Common myeloid progenitor, CD34-positive (primary cell): Measurements from ENCODE around the gene ABCA4.

ENCODE experiments used
- CTCF ChIA-PET: fragments of 350-600 bp; sonication (Branson Sonifier 250); formaldehyde crosslinking; loops from one replicate; lab custom pipeline; 2021; ENCODE audit warnings: antibody characterized with exemption; lab: Charles Lee
- POLR2A ChIA-PET: fragments of 350-600 bp; sonication (Branson Sonifier 250); formaldehyde crosslinking; loops from one replicate; lab custom pipeline; 2021; ENCODE audit warnings: antibody characterized with exemption; lab: Charles Lee
- DNase-seq, 3 donors: peaks; one replicate each; pipeline versions ENCODE4 v3.0.0 to v3.0.0-alpha.2; 2013
- H3K27ac ChIP-seq, 2 experiments: 1 replicate in 1 of 2; 2 replicates in 1 of 2; pipeline ENCODE4 v1.7.0; 2013; ENCODE audit warnings: inconsistent platforms in 2 of 2, low read length in 2 of 2, mild to moderate bottlenecking in 2 of 2, low read depth in 1 of 2, moderate library complexity in 1 of 2; ENCODE audit not compliant: severe bottlenecking in 2 of 2, insufficient read depth in 1 of 2, poor library complexity in 1 of 2
- H3K27me3 ChIP-seq, 5 experiments: replicated peaks in 2 of 5; 1 replicate in 3 of 5; 2 replicates in 2 of 5; pipeline versions ENCODE4 v1.6.1 to v1.7.0; 2013; ENCODE audit warnings: low read length in 4 of 5, mild to moderate bottlenecking in 2 of 5, moderate library complexity in 2 of 5, inconsistent platforms in 1 of 5; ENCODE audit not compliant: insufficient read depth in 5 of 5, control insufficient read depth in 4 of 5
- H3K36me3 ChIP-seq, 4 experiments: 1 replicate in 2 of 4; 2 replicates in 2 of 4; pipeline versions ENCODE4 v1.6.1 to v1.7.0; 2013; ENCODE audit warnings: low read length in 3 of 4, control low read depth in 1 of 4, mild to moderate bottlenecking in 1 of 4; ENCODE audit not compliant: control insufficient read depth in 4 of 4, insufficient read depth in 4 of 4
- H3K4me1 ChIP-seq, 4 experiments: 1 replicate in 3 of 4; 2 replicates in 1 of 4; pipeline versions ENCODE4 v1.6.1 to v1.7.1; 2013; ENCODE audit warnings: low read length in 3 of 4, mild to moderate bottlenecking in 3 of 4, control low read depth in 1 of 4, inconsistent platforms in 1 of 4, moderate library complexity in 1 of 4; ENCODE audit not compliant: control insufficient read depth in 4 of 4, insufficient read depth in 4 of 4; ENCODE audit errors: control extremely low read depth in 1 of 4
- H3K4me3 ChIP-seq, 7 experiments: 1 replicate in 4 of 7; 2 replicates in 3 of 7; pipeline versions ENCODE4 v1.5.1 to v1.7.0; 2013; ENCODE audit warnings: mild to moderate bottlenecking in 7 of 7, low read length in 6 of 7, moderate library complexity in 6 of 7, inconsistent platforms in 2 of 7, low read depth in 2 of 7, control low read depth in 1 of 7; ENCODE audit not compliant: insufficient read depth in 4 of 7, control insufficient read depth in 1 of 7; ENCODE audit errors: extremely low read depth in 1 of 7
- H3K9me3 ChIP-seq, 5 experiments: 1 replicate in 4 of 5; 2 replicates in 1 of 5; pipeline versions ENCODE4 v1.6.1 to v1.7.1; 2013; ENCODE audit warnings: low read length in 4 of 5, mild to moderate bottlenecking in 2 of 5, inconsistent platforms in 1 of 5, low read depth in 1 of 5, moderate library complexity in 1 of 5; ENCODE audit not compliant: control insufficient read depth in 4 of 5, insufficient read depth in 2 of 5; ENCODE audit errors: control extremely low read depth in 1 of 5
- WGBS: methylation state at CpG from one replicate; pipeline ENCODE4 v1.1.5; 2013; ENCODE audit not compliant: insufficient coverage; 5-methylcytosine and 5-hydroxymethylcytosine counted together

ABCA4 gene

DNA sequence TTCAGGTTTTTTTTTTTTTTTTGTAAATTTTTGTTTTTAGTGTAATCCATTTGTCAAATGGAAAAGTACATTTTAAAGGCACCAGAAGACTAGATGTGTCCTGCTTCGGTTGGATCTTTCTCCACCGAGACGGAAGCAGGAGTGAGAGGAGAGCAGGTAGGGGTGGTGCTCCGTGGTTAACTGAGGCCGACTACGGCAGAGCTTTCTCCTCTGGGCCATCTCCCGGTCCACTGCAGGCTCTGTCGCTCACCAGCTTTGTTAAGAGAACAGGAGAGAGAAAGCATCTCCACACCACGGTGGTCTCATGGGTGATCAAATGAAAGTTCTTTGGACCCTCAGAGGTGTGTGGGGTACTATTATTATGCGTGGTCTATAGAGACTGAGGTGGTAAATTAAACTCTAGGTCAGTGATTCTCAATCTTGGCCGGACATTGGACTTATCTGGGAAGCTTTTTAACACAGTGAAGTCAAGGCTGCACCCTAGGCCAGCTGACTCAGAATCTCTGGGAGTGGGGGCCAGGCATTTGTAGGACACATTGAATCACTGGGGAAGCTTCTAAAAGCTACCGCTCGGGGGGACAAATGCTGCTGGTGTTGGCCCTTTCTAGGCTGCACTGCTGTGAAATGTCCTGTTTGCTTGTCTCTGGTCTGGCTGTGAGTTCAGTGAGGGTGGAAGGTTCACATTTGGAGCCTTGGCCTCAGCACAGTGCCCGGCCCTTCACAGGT lies 25.0 kb downstream of the ABCA4 start:
- H3K4me1 ChIP-seq, result peaks cover 25 to 50% (median 45%) of the 10 kb centered on the region in 4 experiments
- no peak overlapping the region for H3K27ac ChIP-seq
- ChIA-PET CTCF (interaction anchor here (0.6 to 5.5 kb wide), 5 partner anchors 19 to 39 kb away, joined by 3 to 44 read pairs (median 4); no protein-coding TSS in a partner anchor), POLR2A (no interaction called here)
- no peaks in the 10 kb centered on the region for H3K36me3 ChIP-seq
- 97% methylated on average over 11 of the region's 14 CpGs for WGBS
- no peaks in the 10 kb centered on the region for H3K9me3 ChIP-seq
- H3K4me3 ChIP-seq, result no peak overlapping the region
- peaks cover 0 to 16% (median 3%) of the 10 kb centered on the region in 5 experiments for H3K27me3 ChIP-seq
- no peak for DNase-seq

DNA sequence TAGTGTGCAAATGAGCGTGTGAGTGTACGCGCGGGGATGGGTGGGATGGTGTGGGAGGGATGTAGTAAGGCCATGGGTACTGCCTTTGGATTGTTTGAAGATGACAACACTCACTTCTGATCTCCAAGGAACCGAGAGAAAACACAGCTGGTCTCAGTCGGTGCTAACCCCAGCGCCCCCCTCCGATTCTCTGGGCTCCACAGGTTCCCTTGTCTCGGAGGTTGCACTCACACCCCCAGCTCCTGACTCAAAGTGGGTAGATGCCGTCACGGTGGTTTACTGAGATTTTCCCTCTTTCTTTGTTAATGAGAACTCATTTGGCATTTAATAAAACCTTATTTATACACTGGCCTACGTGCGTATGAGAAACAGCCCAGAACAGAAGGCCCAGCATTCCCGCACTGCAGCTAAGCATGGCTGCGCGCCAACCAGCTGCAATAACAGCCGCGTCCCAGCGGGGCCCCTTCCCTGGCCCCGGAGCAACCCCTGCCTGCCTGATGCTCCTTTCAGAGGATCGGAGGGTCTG lies 25.8 kb downstream of the ABCA4 start:
- 91% methylated on average over 19 of the region's 21 CpGs for WGBS
- ChIA-PET POLR2A (interaction anchor here (0.9 to 1.0 kb wide), 2 partner anchors 11 to 31 kb away, joined by 3 to 4 read pairs; no protein-coding TSS in a partner anchor), CTCF (interaction anchor here (0.8 to 5.5 kb wide), 6 partner anchors 10 to 142 kb away, joined by 3 to 44 read pairs (median 6); partner anchors contain the start of gene ARHGAP29)
- Histone ChIP-seq H3K4me3 (peak overlapping the region in 2 of 7 experiments; percentile 40 to 42), H3K9me3 (no peaks in the 10 kb centered on the region), H3K36me3 (no peaks in the 10 kb centered on the region), H3K4me1 (peaks cover 32 to 57% (median 52%) of the 10 kb centered on the region in 4 experiments), H3K27ac (no peak overlapping the region), H3K27me3 (peaks cover 0 to 9% (median 0%) of the 10 kb centered on the region in 5 experiments)
- no peak for DNase-seq

DNA sequence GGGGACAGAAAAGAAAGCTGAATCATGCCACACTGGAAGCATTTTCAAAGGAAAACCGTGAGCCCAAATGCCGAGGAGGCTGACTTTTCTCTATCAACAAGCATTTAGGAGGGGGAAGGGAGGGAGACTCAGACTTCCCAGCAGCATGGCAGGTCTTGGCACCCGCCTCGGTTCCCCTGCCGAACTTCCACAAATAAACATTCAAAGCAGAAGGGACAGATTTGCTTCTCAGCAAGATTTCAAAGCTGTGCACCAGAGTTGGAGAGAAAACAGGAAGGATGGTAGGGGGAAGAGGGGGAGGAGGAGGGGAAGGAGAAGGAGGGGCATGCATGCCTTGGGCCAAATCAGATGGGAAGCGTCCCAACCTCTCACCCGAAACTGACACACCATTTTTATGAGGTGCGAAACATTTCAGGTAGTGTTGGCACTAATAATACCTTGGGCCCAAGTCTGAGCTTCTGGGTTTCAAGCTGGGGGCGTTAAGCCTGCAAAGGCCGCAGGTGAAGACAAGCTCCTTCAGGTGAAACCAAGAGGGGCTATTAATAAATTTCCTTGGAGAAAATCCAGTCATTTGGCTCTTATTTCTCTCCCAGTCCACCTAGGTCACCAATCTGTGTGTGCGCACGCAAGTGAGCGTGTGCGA lies 26.4 kb downstream of the ABCA4 start:
- POLR2A ChIA-PET, result interaction anchor here (0.9 to 1.0 kb wide), 2 partner anchors 10 to 30 kb away, joined by 3 to 4 read pairs; no protein-coding TSS in a partner anchor
- DNase-seq, result peak in 2 of 3 donors; percentile 68 to 70
- Histone ChIP-seq H3K4me3 (peak overlapping the region in 3 of 7 experiments; percentile 13 to 42 (median 40)), H3K4me1 (peaks cover 32 to 61% (median 54%) of the 10 kb centered on the region in 4 experiments), H3K36me3 (no peaks in the 10 kb centered on the region), H3K27ac (no peak overlapping the region), H3K9me3 (no peaks in the 10 kb centered on the region), H3K27me3 (peaks cover 0 to 6% (median 0%) of the 10 kb centered on the region in 5 experiments)
- CTCF ChIA-PET, result interaction anchor here (0.8 to 5.5 kb wide), 7 partner anchors 10 to 142 kb away, joined by 3 to 44 read pairs (median 6); partner anchors contain the start of gene ARHGAP29
- WGBS, result 44% methylated on average over 4 of the region's 14 CpGs

- 61% methylated on average over 4 of the region's 6 CpGs for WGBS
- H3K27me3 ChIP-seq, result peaks cover 0 to 6% (median 0%) of the 10 kb centered on the region in 5 experiments
- POLR2A ChIA-PET, result interaction anchor here (0.9 kb wide), 1 partner anchor 29 kb away, joined by 3 read pairs; no protein-coding TSS in a partner anchor
- H3K36me3 ChIP-seq, result no peaks in the 10 kb centered on the region
- H3K4me1 ChIP-seq, result peaks cover 32 to 61% (median 54%) of the 10 kb centered on the region in 4 experiments
- H3K4me3 ChIP-seq, result peak overlapping the region in 2 of 7 experiments; percentile 40 to 42
- H3K27ac ChIP-seq, result no peak overlapping the region
- peak in 2 of 3 donors; percentile 76 to 79 for DNase-seq
- H3K9me3 ChIP-seq, result no peaks in the 10 kb centered on the region
- CTCF ChIA-PET, result interaction anchor here (1.1 to 5.5 kb wide), 4 partner anchors 16 to 143 kb away, joined by 4 to 44 read pairs (median 12); partner anchors contain the start of gene ARHGAP29
These were observed 27.0 kb downstream of the ABCA4 start for GRCh38 chr1:94093996-94094395.

GRCh38 chr1:94093396-94093795 lies 27.6 kb downstream of the ABCA4 start:
- Histone ChIP-seq H3K27ac (peak overlapping the region; percentile 91 to 93), H3K4me3 (peak overlapping the region in 1 of 7 experiments; percentile 28), H3K4me1 (peaks cover 32 to 61% (median 54%) of the 10 kb centered on the region in 4 experiments), H3K27me3 (peaks cover 0 to 3% (median 0%) of the 10 kb centered on the region in 5 experiments), H3K36me3 (no peaks in the 10 kb centered on the region), H3K9me3 (no peaks in the 10 kb centered on the region)
- CTCF ChIA-PET, result interaction anchor here (0.7 to 5.5 kb wide), 10 partner anchors 9 to 243 kb away, joined by 3 to 44 read pairs (median 6); no protein-coding TSS in a partner anchor
- 84% methylated on average over 3 of the region's 4 CpGs for WGBS
- POLR2A ChIA-PET, result interaction anchor here (0.7 to 1.1 kb wide), 2 partner anchors 20 to 29 kb away, joined by 3 read pairs; no protein-coding TSS in a partner anchor
- DNase-seq, result peak in 2 of 3 donors; percentile 35 to 54

DNA sequence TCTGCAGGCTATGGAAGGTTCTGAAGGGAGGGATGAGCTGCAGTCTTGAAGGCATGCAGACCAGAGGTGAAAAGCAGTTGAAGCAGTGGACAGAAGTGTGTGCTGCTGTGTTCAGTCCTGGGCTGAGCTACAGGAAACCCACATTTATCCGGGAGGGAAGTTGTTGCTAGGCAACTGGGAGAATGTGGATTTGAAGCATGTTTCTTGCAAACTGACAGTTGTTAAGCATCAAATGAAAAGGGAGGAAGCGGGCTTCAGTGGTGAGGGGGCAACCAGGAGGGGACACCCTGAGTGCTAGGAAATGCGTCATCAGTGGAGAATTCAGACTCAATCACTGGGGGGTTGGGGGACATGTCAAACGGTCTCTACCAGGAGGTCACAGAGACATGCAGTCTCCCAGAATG lies 28.7 kb downstream of the ABCA4 start:
- POLR2A ChIA-PET, result interaction anchor here (0.8 kb wide), 1 partner anchor 20 kb away, joined by 3 read pairs; no protein-coding TSS in a partner anchor
- WGBS, result 0% methylated on average over 4 of the region's 4 CpGs
- CTCF ChIA-PET, result interaction anchor here (0.7 to 3.9 kb wide), 7 partner anchors 8 to 244 kb away, joined by 3 to 17 read pairs (median 7); no protein-coding TSS in a partner anchor
- Histone ChIP-seq H3K9me3 (no peaks in the 10 kb centered on the region), H3K27me3 (peaks cover 0 to 3% (median 0%) of the 10 kb centered on the region in 5 experiments), H3K4me1 (peaks cover 32 to 61% (median 54%) of the 10 kb centered on the region in 4 experiments), H3K36me3 (no peaks in the 10 kb centered on the region), H3K27ac (peak overlapping the region; percentile 91 to 93), H3K4me3 (peak overlapping the region in 3 of 7 experiments; percentile 23 to 30 (median 28))
- DNase-seq, result peak; percentile 95 to 99 (median 98)
